ENCODE results near the gene SPOUT1. TPM values are rescaled to one million over a fixed set of nuclear protein-coding genes. Genes with fewer than 3 reads are reported as not detected.
A peak's percentile ranks its signal among the peaks of the same experiment; 100 is the strongest.

Gene SPOUT1
- polyA plus RNA-seq, 3 donors = 25.7 to 29.9 (median 29.3) TPM

GRCh38 chr9:128790536-128790935 lies 39.1 kb downstream of the SPOUT1 start:
- H3K27ac Mint-ChIP-seq = peak overlapping the region in 1 of 7 donors; percentile 15
- 98% methylated on average over 4 of the region's 4 CpGs for WGBS (ENCODE audit: insufficient coverage)
- H3K4me1 Mint-ChIP-seq = peaks cover 17% of the 10 kb centered on the region
- no peaks in the 10 kb centered on the region for H3K27me3 ChIP-seq (ENCODE audit: control insufficient read depth in 2 of 2, insufficient read depth in 2 of 2, low read length in 2 of 2)
- H3K9me3 ChIP-seq (replicated peaks in 1 of 2; ENCODE audit: control insufficient read depth in 1 of 2, insufficient read depth in 1 of 2, low read length in 2 of 2) = no peaks in the 10 kb centered on the region
- peak overlapping the region in 1 of 2 donors; percentile 18 for H3K27ac ChIP-seq (ENCODE audit: low read depth in 1 of 2, low read length in 2 of 2)
- no peak overlapping the region for H3K4me3 ChIP-seq (replicated peaks in 1 of 3; ENCODE audit: low read depth in 2 of 3, low read length in 3 of 3)
- peaks cover 24% of the 10 kb centered on the region for H3K79me2 ChIP-seq (ENCODE audit: insufficient read depth, low read length)
- DNase-seq = no peak
- intact Hi-C loops (cut with micrococcal nuclease) = no loop called here
- H3K4me3 Mint-ChIP-seq = no peak overlapping the region
- H3K4me2 ChIP-seq (replicated peaks; ENCODE audit: extremely low read depth, low read length, poor library complexity, severe bottlenecking) = no peak overlapping the region
- peaks cover 48 to 57% of the 10 kb centered on the region in 2 donors for H3K36me3 Mint-ChIP-seq
- H3K27me3 Mint-ChIP-seq (ENCODE audit: low read depth in 3 of 3) = no peaks in the 10 kb centered on the region
- no peak overlapping the region for H2AFZ ChIP-seq (ENCODE audit: insufficient read depth, low read depth, low read length, poor library complexity, severe bottlenecking)
- TF ChIP-seq CTCF (IDR thresholded peaks at IDR 0.05) = no peak
- peaks cover 0 to 2% (median 0%) of the 10 kb centered on the region in 7 donors for H3K9me3 Mint-ChIP-seq
- no peaks in the 10 kb centered on the region for H4K20me1 ChIP-seq (ENCODE audit: insufficient read depth, low read length)
- peaks cover 35 to 57% of the 10 kb centered on the region in 2 donors for H3K36me3 ChIP-seq (replicated peaks in 1 of 2; ENCODE audit: control insufficient read depth in 1 of 2, insufficient read depth in 2 of 2, low read length in 2 of 2)
- H3K9ac ChIP-seq (ENCODE audit: insufficient read depth, low read length, poor library complexity, severe bottlenecking) = no peak overlapping the region
- H3K4me1 ChIP-seq (ENCODE audit: control insufficient read depth in 1 of 2, insufficient read depth in 2 of 2, low read length in 2 of 2) = peaks cover 16 to 20% of the 10 kb centered on the region in 2 donors

- Histone ChIP-seq H2AFZ (ENCODE audit: insufficient read depth, low read depth, low read length, poor library complexity, severe bottlenecking) (no peak overlapping the region), H3K4me1 (ENCODE audit: control insufficient read depth in 1 of 2, insufficient read depth in 2 of 2, low read length in 2 of 2) (peaks cover 23 to 27% of the 10 kb centered on the region in 2 donors), H3K9ac (ENCODE audit: insufficient read depth, low read length, poor library complexity, severe bottlenecking) (no peak overlapping the region), H3K36me3 (replicated peaks in 1 of 2; ENCODE audit: control insufficient read depth in 1 of 2, insufficient read depth in 2 of 2, low read length in 2 of 2) (peaks cover 30 to 40% of the 10 kb centered on the region in 2 donors), H3K79me2 (ENCODE audit: insufficient read depth, low read length) (peaks cover 24% of the 10 kb centered on the region), H4K20me1 (ENCODE audit: insufficient read depth, low read length) (no peaks in the 10 kb centered on the region), H3K4me3 (replicated peaks in 1 of 3; ENCODE audit: low read depth in 2 of 3, low read length in 3 of 3) (peak overlapping the region in 1 of 3 experiments; percentile 89), H3K4me2 (replicated peaks; ENCODE audit: extremely low read depth, low read length, poor library complexity, severe bottlenecking) (peak overlapping the region; percentile 88), H3K27ac (ENCODE audit: low read depth in 1 of 2, low read length in 2 of 2) (peak overlapping the region in 1 of 2 donors; percentile 85), H3K27me3 (ENCODE audit: control insufficient read depth in 2 of 2, insufficient read depth in 2 of 2, low read length in 2 of 2) (no peaks in the 10 kb centered on the region), H3K9me3 (replicated peaks in 1 of 2; ENCODE audit: control insufficient read depth in 1 of 2, insufficient read depth in 1 of 2, low read length in 2 of 2) (no peaks in the 10 kb centered on the region)
- intact Hi-C loops (cut with micrococcal nuclease) = no loop called here
- peak overlapping the region in 3 of 7 donors; percentile 63 to 76 (median 72) for H3K27ac Mint-ChIP-seq
- H3K36me3 Mint-ChIP-seq = peaks cover 34 to 37% of the 10 kb centered on the region in 2 donors
- H3K4me3 Mint-ChIP-seq = no peak overlapping the region
- TF ChIP-seq CTCF (IDR thresholded peaks at IDR 0.05) = no peak
- WGBS (ENCODE audit: insufficient coverage) = no CpG with 5 or more reads among the region's 1 CpG
- H3K4me1 Mint-ChIP-seq = peaks cover 23% of the 10 kb centered on the region
- DNase-seq = no peak
- no peaks in the 10 kb centered on the region for H3K27me3 Mint-ChIP-seq (ENCODE audit: low read depth in 3 of 3)
- H3K9me3 Mint-ChIP-seq = peaks cover 0 to 2% (median 0%) of the 10 kb centered on the region in 7 donors
Observed at GRCh38 chr9:128788445-128788844, 41.1 kb downstream of the SPOUT1 start.

Measured in CD14-positive monocyte (primary cell).